Cardiac muscle cell (in vitro differentiated cells and primary cell): ENCODE data around the gene PLK4. TPM values are rescaled to one million over a fixed set of nuclear protein-coding genes. Genes with fewer than 3 reads are reported as not detected.
A peak's percentile ranks its signal among the peaks of the same experiment; 100 is the strongest.

Experiments
- DNase-seq, 2 donors: peaks; one replicate each; pipeline versions ENCODE4 v3.0.0 to v3.0.0-alpha.2; 2010 to 2017; ENCODE audit warnings: low read depth in 1 of 2, low spot score in 1 of 2
- H3K27ac ChIP-seq: fragments of 200-600 bp; sonication (generic); 2 replicates; pipeline ENCODE4 v1.5.1; 2016
- H3K27me3 ChIP-seq: fragments of 200-600 bp; sonication (generic); 2 replicates; pipeline ENCODE4 v1.6.0; 2016; ENCODE audit warnings: control low read depth
- H3K36me3 ChIP-seq: fragments of 200-600 bp; sonication (generic); 2 replicates; pipeline ENCODE4 v1.5.1; 2016; ENCODE audit warnings: control low read depth
- H3K4me1 ChIP-seq: fragments of 200-600 bp; sonication (generic); 2 replicates; pipeline ENCODE4 v1.8.1; 2017; ENCODE audit warnings: low read depth, mild to moderate bottlenecking, mixed run types
- H3K4me3 ChIP-seq: fragments of 200-600 bp; sonication (generic); 2 replicates; pipeline ENCODE4 v1.5.1; 2016; ENCODE audit warnings: mild to moderate bottlenecking
- H3K9me3 ChIP-seq: fragments of 200-600 bp; sonication (generic); 2 replicates; pipeline ENCODE4 v1.5.1; 2017; ENCODE audit warnings: low read depth, mild to moderate bottlenecking, control low read depth
- CTCF ChIP-seq: IDR thresholded peaks from 2 replicates; pipeline ENCODE4 v1.5.1; 2012; ENCODE audit warnings: low read depth, mild to moderate bottlenecking, low read length
- polyA plus RNA-seq: library from polyadenylated mRNA; unstranded; fragments of >200 nt; fragmentation: Nextera tagmentation; extraction: Ambion mirVana; gene quantifications from 2 replicates; pipeline ENCODE4 v1.2.1, GENCODE V29; 2016
- total RNA-seq: library from RNA; depleted of rRNA; stranded (reverse); fragments of >200 nt; gene quantifications from 2 replicates; pipeline ENCODE4 v1.2.3, GENCODE V29; 2016

The PLK4 gene
- 4.1 and 13.0 TPM in 2 replicates for total RNA-seq
- polyA plus RNA-seq: 5.2 and 6.5 TPM in 2 replicates

GRCh38 chr4:127880763-127881562 lies at the start of gene PLK4:
Gene PLK4 (plus strand): TSS chr4:127880893. CDS start chr4:127881135, 242 bp downstream.
- no peaks in the 10 kb centered on the region for H3K27me3 ChIP-seq
- H3K4me3 ChIP-seq: peak within 1 kb of the TSS; percentile 74
- H3K4me1 ChIP-seq: no peaks in the 10 kb centered on the region
- no peaks in the 10 kb centered on the region for H3K9me3 ChIP-seq
- H3K27ac ChIP-seq: peak within 1 kb of the TSS; percentile 77
- peaks cover 4% of the 10 kb centered on the region for H3K36me3 ChIP-seq
- no peak for TF ChIP-seq CTCF
- DNase-seq: peak; percentile 97 to 98

- no peak for TF ChIP-seq CTCF
- Histone ChIP-seq H3K36me3 (no peaks in the 10 kb centered on the region), H3K9me3 (no peaks in the 10 kb centered on the region), H3K27me3 (no peaks in the 10 kb centered on the region), H3K27ac (no peak overlapping the region), H3K4me1 (no peaks in the 10 kb centered on the region), H3K4me3 (no peak overlapping the region)
- DNase-seq: no peak
Observed at GRCh38 chr4:127832585-127832984, 48.1 kb upstream of the PLK4 start.

GRCh38 chr4:127843704-127844600 lies 36.7 kb upstream of the PLK4 start:
- no peak for DNase-seq
- H3K36me3 ChIP-seq: no peaks in the 10 kb centered on the region
- H3K4me1 ChIP-seq: no peaks in the 10 kb centered on the region
- H3K9me3 ChIP-seq: no peaks in the 10 kb centered on the region
- TF ChIP-seq CTCF: no peak
- H3K27me3 ChIP-seq: no peaks in the 10 kb centered on the region
- no peak overlapping the region for H3K27ac ChIP-seq
- no peak overlapping the region for H3K4me3 ChIP-seq

- H3K4me3 ChIP-seq: no peak overlapping the region
- no peaks in the 10 kb centered on the region for H3K27me3 ChIP-seq
- no peaks in the 10 kb centered on the region for H3K4me1 ChIP-seq
- no peaks in the 10 kb centered on the region for H3K36me3 ChIP-seq
- DNase-seq: peak in 1 of 2 donors; percentile 30
- no peaks in the 10 kb centered on the region for H3K9me3 ChIP-seq
- no peak for TF ChIP-seq CTCF
- peak overlapping the region; percentile 16 for H3K27ac ChIP-seq
Observed at GRCh38 chr4:127844601-127845116, 36.0 kb upstream of the PLK4 start.

- Histone ChIP-seq H3K9me3 (no peaks in the 10 kb centered on the region), H3K27ac (no peak overlapping the region), H3K27me3 (no peaks in the 10 kb centered on the region), H3K36me3 (no peaks in the 10 kb centered on the region), H3K4me3 (no peak overlapping the region), H3K4me1 (no peaks in the 10 kb centered on the region)
- no peak for DNase-seq
- no peak for TF ChIP-seq CTCF
Observed at GRCh38 chr4:127846061-127846460, 34.6 kb upstream of the PLK4 start.
